Suprapubic skin (tissue), 4 donors: ENCODE data around the gene METTL1. TPM values are rescaled to one million over a fixed set of nuclear protein-coding genes. Genes with fewer than 3 reads are reported as not detected.

Experiments used
- DNase-seq, 2 donors: peaks; one replicate each; pipeline ENCODE4 v3.0.0-alpha.2; 2019; ENCODE audit warnings: low spot score in 2 of 2
- H3K27ac ChIP-seq: fragments of 200-600 bp; sonication (generic); one replicate; pipeline ENCODE4 v1.5.1; 2019
- H3K27me3 ChIP-seq: fragments of 200-600 bp; sonication (generic); one replicate; pipeline ENCODE4 v1.5.1; 2019
- H3K36me3 ChIP-seq: fragments of 200-600 bp; sonication (generic); one replicate; pipeline ENCODE4 v1.5.1; 2019
- H3K4me1 ChIP-seq: fragments of 200-600 bp; sonication (generic); one replicate; pipeline ENCODE4 v1.5.1; 2019
- H3K4me3 ChIP-seq: fragments of 200-600 bp; sonication (generic); one replicate; pipeline ENCODE4 v1.5.1; 2019; ENCODE audit warnings: mild to moderate bottlenecking
- H3K9me3 ChIP-seq: fragments of 200-600 bp; sonication (generic); one replicate; pipeline ENCODE4 v1.5.1; 2019
- CTCF ChIP-seq, 2 donors: fragments of 200-600 bp in 1 of 2; fragments of 450-650 bp in 1 of 2; sonication (generic) in 1 of 2; IDR thresholded peaks; one replicate each; pipeline ENCODE4 v1.5.1; 2016 to 2019; ENCODE audit warnings: antibody characterized with exemption in 2 of 2, mild to moderate bottlenecking in 1 of 2, moderate library complexity in 1 of 2
- EP300 ChIP-seq: sonication (generic); formaldehyde crosslinking; IDR thresholded peaks from one replicate; pipeline ENCODE4 v1.6.1; 2017; ENCODE audit warnings: antibody characterized with exemption
- POLR2A ChIP-seq, 2 donors: fragments of 450-650 bp; IDR thresholded peaks; one replicate each; pipeline ENCODE4 v1.6.1; 2017; ENCODE audit warnings: antibody characterized with exemption in 2 of 2, mild to moderate bottlenecking in 2 of 2, moderate library complexity in 2 of 2
- POLR2AphosphoS5 ChIP-seq, 3 donors: sonication (generic); formaldehyde crosslinking; IDR thresholded peaks; one replicate each; pipeline ENCODE4 v1.6.1; 2017; ENCODE audit warnings: antibody characterized with exemption in 3 of 3
- WGBS: methylation state at CpG from one replicate; pipeline ENCODE4 v1.1.5; 2018; 5-methylcytosine and 5-hydroxymethylcytosine counted together
- total RNA-seq, 4 donors: library from RNA; depleted of rRNA; stranded (reverse); fragments of >200 nt; gene quantifications; one replicate each; pipeline ENCODE4 v1.1.0, GENCODE V29; 2016

METTL1 gene
- total RNA-seq, 4 donors from 2014 or later: 9.1 to 24.1 (median 16.4) TPM

- WGBS: 28% methylated on average over 13 of the region's 17 CpGs
- Histone ChIP-seq H3K27me3 (peaks cover 37% of the 10 kb centered on the region), H3K4me1 (peaks cover 27% of the 10 kb centered on the region)
Measured at GRCh38 chr12:57764662-57765002, 7.3 kb downstream of the METTL1 start.

GRCh38 chr12:57763881-57764661 lies 7.8 kb downstream of the METTL1 start:
- no peak for TF ChIP-seq POLR2A (IDR thresholded peaks at IDR 0.05)
- no peak for TF ChIP-seq POLR2AphosphoS5 (IDR thresholded peaks at IDR 0.05)
- no peak for TF ChIP-seq EP300
- no peak for TF ChIP-seq CTCF (IDR thresholded peaks at IDR 0.05)
- H3K9me3 ChIP-seq: no peaks in the 10 kb centered on the region
- no peak overlapping the region for H3K27ac ChIP-seq
- no peak for DNase-seq
- WGBS: 86% methylated on average over 6 of the region's 6 CpGs
- H3K36me3 ChIP-seq: peaks cover 15% of the 10 kb centered on the region
- H3K4me1 ChIP-seq: peaks cover 27% of the 10 kb centered on the region
- H3K4me3 ChIP-seq: peak overlapping the region; percentile 48
- peaks cover 37% of the 10 kb centered on the region for H3K27me3 ChIP-seq

More at GRCh38 chr12:57764662-57765002, 7.3 kb downstream of the METTL1 start:
- H3K27ac ChIP-seq: no peak overlapping the region
- TF ChIP-seq POLR2AphosphoS5 (IDR thresholded peaks at IDR 0.05) (no peak), POLR2A (IDR thresholded peaks at IDR 0.05) (no peak), CTCF (IDR thresholded peaks at IDR 0.05) (no peak), EP300 (no peak)
- peaks cover 19% of the 10 kb centered on the region for H3K36me3 ChIP-seq
- H3K9me3 ChIP-seq: no peaks in the 10 kb centered on the region
- no peak for DNase-seq
- peak overlapping the region; percentile 48 for H3K4me3 ChIP-seq

DNA sequence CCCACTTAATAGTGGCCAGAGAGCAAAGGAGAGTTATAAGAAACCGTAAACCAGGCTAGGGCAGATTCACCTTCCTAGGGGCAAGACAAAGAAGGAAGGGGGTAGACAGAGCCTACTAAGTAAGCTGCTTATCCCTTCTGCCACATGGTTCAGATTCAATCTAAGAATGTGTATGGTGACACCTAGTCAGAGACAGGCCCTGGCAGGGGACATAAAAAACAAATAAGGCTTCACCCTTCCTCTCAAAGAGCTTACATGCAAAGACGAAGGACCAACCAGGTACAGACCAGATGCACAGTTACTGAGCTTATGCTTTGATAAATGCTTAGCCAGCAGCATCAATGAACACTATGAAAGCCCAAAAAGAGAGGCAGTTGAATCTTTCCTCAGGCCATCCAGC lies 9.4 kb downstream of the METTL1 start:
- 87% methylated on average over 2 of the region's 2 CpGs for WGBS
- H3K4me1 ChIP-seq: peaks cover 27% of the 10 kb centered on the region
- peaks cover 37% of the 10 kb centered on the region for H3K27me3 ChIP-seq
- no peak overlapping the region for H3K4me3 ChIP-seq
- no peak for DNase-seq
- TF ChIP-seq POLR2AphosphoS5 (IDR thresholded peaks at IDR 0.05): no peak
- no peak for TF ChIP-seq CTCF (IDR thresholded peaks at IDR 0.05)
- no peak for TF ChIP-seq POLR2A (IDR thresholded peaks at IDR 0.05)
- TF ChIP-seq EP300: no peak
- no peak overlapping the region for H3K27ac ChIP-seq
- H3K9me3 ChIP-seq: no peaks in the 10 kb centered on the region
- peaks cover 16% of the 10 kb centered on the region for H3K36me3 ChIP-seq

- Histone ChIP-seq H3K4me1 (peaks cover 24% of the 10 kb centered on the region), H3K4me3 (no peak overlapping the region), H3K9me3 (no peaks in the 10 kb centered on the region), H3K27ac (no peak overlapping the region), H3K27me3 (peaks cover 34% of the 10 kb centered on the region), H3K36me3 (peaks cover 16% of the 10 kb centered on the region)
- DNase-seq: no peak
- TF ChIP-seq EP300: no peak
- no peak for TF ChIP-seq POLR2AphosphoS5 (IDR thresholded peaks at IDR 0.05)
- TF ChIP-seq CTCF (IDR thresholded peaks at IDR 0.05): no peak
- no peak for TF ChIP-seq POLR2A (IDR thresholded peaks at IDR 0.05)
- 95% methylated on average over 4 of the region's 4 CpGs for WGBS
Measured at GRCh38 chr12:57761391-57761998, 10.4 kb downstream of the METTL1 start.

GRCh38 chr12:57760347-57760982 lies 11.4 kb downstream of the METTL1 start:
- H3K4me1 ChIP-seq: peaks cover 22% of the 10 kb centered on the region
- H3K36me3 ChIP-seq: peaks cover 16% of the 10 kb centered on the region
- TF ChIP-seq POLR2AphosphoS5 (IDR thresholded peaks at IDR 0.05): no peak
- TF ChIP-seq POLR2A (IDR thresholded peaks at IDR 0.05): no peak
- no peak for TF ChIP-seq CTCF (IDR thresholded peaks at IDR 0.05)
- no peak for TF ChIP-seq EP300
- peaks cover 25% of the 10 kb centered on the region for H3K27me3 ChIP-seq
- WGBS: 89% methylated on average over 3 of the region's 3 CpGs
- no peak overlapping the region for H3K27ac ChIP-seq
- H3K4me3 ChIP-seq: no peak overlapping the region
- no peaks in the 10 kb centered on the region for H3K9me3 ChIP-seq
- DNase-seq: no peak
